Measurements from ENCODE around the gene C11orf16. TPM values are rescaled to one million over a fixed set of nuclear protein-coding genes. Genes with fewer than 3 reads are reported as not detected.

Gene C11orf16
- polyA plus RNA-seq, 1 experiment: not detected

GRCh38 chr11:8928981-8929615, 3.6 kb downstream of the C11orf16 start:
- ChIA-PET POLR2A (no interaction called here), CTCF (interaction anchor here (0.9 to 1.1 kb wide), 2 partner anchors 13 to 30 kb away, joined by 3 to 4 read pairs; partner anchors contain the start of gene ASCL3)
- TF ChIP-seq, protein P1, sequence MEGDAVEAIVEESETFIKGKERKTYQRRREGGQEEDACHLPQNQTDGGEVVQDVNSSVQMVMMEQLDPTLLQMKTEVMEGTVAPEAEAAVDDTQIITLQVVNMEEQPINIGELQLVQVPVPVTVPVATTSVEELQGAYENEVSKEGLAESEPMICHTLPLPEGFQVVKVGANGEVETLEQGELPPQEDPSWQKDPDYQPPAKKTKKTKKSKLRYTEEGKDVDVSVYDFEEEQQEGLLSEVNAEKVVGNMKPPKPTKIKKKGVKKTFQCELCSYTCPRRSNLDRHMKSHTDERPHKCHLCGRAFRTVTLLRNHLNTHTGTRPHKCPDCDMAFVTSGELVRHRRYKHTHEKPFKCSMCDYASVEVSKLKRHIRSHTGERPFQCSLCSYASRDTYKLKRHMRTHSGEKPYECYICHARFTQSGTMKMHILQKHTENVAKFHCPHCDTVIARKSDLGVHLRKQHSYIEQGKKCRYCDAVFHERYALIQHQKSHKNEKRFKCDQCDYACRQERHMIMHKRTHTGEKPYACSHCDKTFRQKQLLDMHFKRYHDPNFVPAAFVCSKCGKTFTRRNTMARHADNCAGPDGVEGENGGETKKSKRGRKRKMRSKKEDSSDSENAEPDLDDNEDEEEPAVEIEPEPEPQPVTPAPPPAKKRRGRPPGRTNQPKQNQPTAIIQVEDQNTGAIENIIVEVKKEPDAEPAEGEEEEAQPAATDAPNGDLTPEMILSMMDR (IDR thresholded peaks at IDR 0.05; ENCODE audit: low read depth, low read length): no peak
- H3K27ac ChIP-seq (ENCODE audit: low read depth, low read length): no peak overlapping the region
- DNase-seq (ENCODE audit: low read depth, low spot score): no peak
- H3K9me3 ChIP-seq (ENCODE audit: control insufficient read depth, insufficient read depth, low read length): no peaks in the 10 kb centered on the region
- no peak overlapping the region for H3K4me3 ChIP-seq (ENCODE audit: low read depth, low read length)
- no peaks in the 10 kb centered on the region for H3K27me3 ChIP-seq (ENCODE audit: control insufficient read depth, insufficient read depth, low read length)

DNA sequence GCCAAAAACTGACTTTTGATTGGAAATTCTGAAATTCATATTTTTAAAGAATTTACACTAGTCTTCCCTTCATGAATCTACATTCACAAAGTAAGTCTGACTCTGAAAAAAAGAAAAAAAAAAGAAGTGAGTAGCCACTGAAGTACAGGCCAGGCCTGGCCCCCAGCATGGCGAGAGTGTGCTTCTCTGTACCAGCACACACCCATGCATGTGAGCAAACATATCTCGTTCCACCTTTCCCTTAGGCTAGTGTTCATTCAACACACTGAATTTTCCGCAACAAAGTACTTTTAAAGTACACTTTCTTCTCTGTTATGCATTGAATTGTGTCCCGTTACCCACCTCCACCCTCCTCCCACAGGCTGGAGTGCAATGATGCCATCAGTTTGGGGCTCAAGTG, 4.5 kb downstream of the C11orf16 start:
- H3K4me3 ChIP-seq (ENCODE audit: low read depth, low read length): no peak overlapping the region
- no peak overlapping the region for H3K27ac ChIP-seq (ENCODE audit: low read depth, low read length)
- no peaks in the 10 kb centered on the region for H3K9me3 ChIP-seq (ENCODE audit: control insufficient read depth, insufficient read depth, low read length)
- TF ChIP-seq, protein P1 (IDR thresholded peaks at IDR 0.05; ENCODE audit: low read depth, low read length): no peak
- ChIA-PET POLR2A (no interaction called here), CTCF (interaction anchor here (0.9 kb wide), 1 partner anchor 31 kb away, joined by 4 read pairs; no protein-coding TSS in a partner anchor)
- no peak for DNase-seq (ENCODE audit: low read depth, low spot score)
- H3K27me3 ChIP-seq (ENCODE audit: control insufficient read depth, insufficient read depth, low read length): no peaks in the 10 kb centered on the region

DNA sequence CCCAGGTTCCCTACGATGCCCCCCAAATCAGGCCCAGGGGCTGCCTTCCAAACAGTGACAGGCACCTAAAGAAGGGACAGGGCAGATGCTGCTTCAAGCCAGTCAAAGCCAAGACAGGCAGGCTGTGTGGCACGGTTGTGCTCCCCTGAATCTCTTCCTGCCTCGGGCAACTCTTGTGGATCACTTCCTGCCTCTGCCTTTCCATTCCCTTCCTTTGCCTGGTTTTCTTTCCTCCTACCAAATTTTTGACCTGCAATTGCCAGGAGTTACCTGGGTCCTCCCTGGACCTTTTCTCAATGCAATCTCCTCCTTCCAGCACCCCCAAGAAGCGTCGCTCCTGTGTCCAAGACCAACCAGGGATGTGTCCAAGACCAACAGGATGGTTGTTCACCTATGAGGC, 5.5 kb downstream of the C11orf16 start:
- CTCF ChIA-PET: no interaction called here

GRCh38 chr11:8926236-8926635, 6.5 kb downstream of the C11orf16 start:
- Histone ChIP-seq H3K9me3 (ENCODE audit: control insufficient read depth, insufficient read depth, low read length) (no peaks in the 10 kb centered on the region), H3K4me3 (ENCODE audit: low read depth, low read length) (no peak overlapping the region), H3K27ac (ENCODE audit: low read depth, low read length) (no peak overlapping the region), H3K27me3 (ENCODE audit: control insufficient read depth, insufficient read depth, low read length) (no peaks in the 10 kb centered on the region)
- DNase-seq (ENCODE audit: low read depth, low spot score): no peak
- CTCF ChIA-PET: interaction anchor here (1.1 kb wide), 1 partner anchor 90 kb away, joined by 3 read pairs; no protein-coding TSS in a partner anchor
- TF ChIP-seq, protein P1 (IDR thresholded peaks at IDR 0.05; ENCODE audit: low read depth, low read length): no peak
- POLR2A ChIA-PET: no interaction called here

More for the DNA sequence above, 5.5 kb downstream of the C11orf16 start:
- Histone ChIP-seq H3K4me3 (ENCODE audit: low read depth, low read length) (no peak overlapping the region), H3K27ac (ENCODE audit: low read depth, low read length) (no peak overlapping the region), H3K27me3 (ENCODE audit: control insufficient read depth, insufficient read depth, low read length) (no peaks in the 10 kb centered on the region), H3K9me3 (ENCODE audit: control insufficient read depth, insufficient read depth, low read length) (no peaks in the 10 kb centered on the region)
- TF ChIP-seq, protein P1 (IDR thresholded peaks at IDR 0.05; ENCODE audit: low read depth, low read length): no peak
- POLR2A ChIA-PET: no interaction called here
- no peak for DNase-seq (ENCODE audit: low read depth, low spot score)

DNA sequence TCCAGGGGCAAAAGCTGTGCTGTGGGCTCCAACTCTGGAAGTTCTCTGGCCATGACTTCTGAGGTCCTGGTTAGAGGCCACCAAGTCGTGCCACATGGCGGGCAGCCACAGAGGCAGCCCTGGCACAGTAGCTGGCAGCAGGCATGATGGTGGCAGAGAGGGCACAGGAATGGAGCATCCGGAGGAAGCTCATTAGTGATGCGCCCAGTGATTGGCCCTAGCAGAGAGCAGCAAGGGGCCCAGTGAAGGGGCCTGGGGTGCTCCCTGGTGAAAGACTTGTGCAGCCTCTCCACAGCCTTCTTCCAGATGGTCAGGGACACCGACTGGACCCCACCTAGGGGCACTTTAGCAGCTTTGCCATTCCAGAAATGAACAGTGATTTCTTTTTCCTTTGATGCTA, 7.0 kb downstream of the C11orf16 start:
- TF ChIP-seq, protein P1 (IDR thresholded peaks at IDR 0.05; ENCODE audit: low read depth, low read length): no peak
- POLR2A ChIA-PET: no interaction called here
- no peak for DNase-seq (ENCODE audit: low read depth, low spot score)
- CTCF ChIA-PET: interaction anchor here (1.1 kb wide), 1 partner anchor 90 kb away, joined by 3 read pairs; no protein-coding TSS in a partner anchor
- Histone ChIP-seq H3K4me3 (ENCODE audit: low read depth, low read length) (no peak overlapping the region), H3K9me3 (ENCODE audit: control insufficient read depth, insufficient read depth, low read length) (no peaks in the 10 kb centered on the region), H3K27ac (ENCODE audit: low read depth, low read length) (no peak overlapping the region), H3K27me3 (ENCODE audit: control insufficient read depth, insufficient read depth, low read length) (no peaks in the 10 kb centered on the region)

Measured in AG04450 (cell line).